T-helper 1 cell (primary cell): ENCODE measurements around the gene CFAP46.
"Not testable (repeated sequence)": the region's sequence is repeated elsewhere in the genome, so short reads cannot be mapped to it uniquely, and the experiment has no call there.

Experiments
- DNase-seq, 5 donors: peaks; one replicate each; pipeline ENCODE4 v3.0.0-alpha.2; 2012 to 2020

Gene CFAP46

GRCh38 chr10:132926777-132927650, 15.4 kb downstream of the CFAP46 start:
- DNase-seq: no peak

GRCh38 chr10:132926070-132926469, 16.3 kb downstream of the CFAP46 start:
- DNase-seq: no peak

- no peak for DNase-seq
Measured at GRCh38 chr10:132925614-132926013, 16.8 kb downstream of the CFAP46 start.

GRCh38 chr10:132925071-132925561, 17.3 kb downstream of the CFAP46 start:
- no peak for DNase-seq

GRCh38 chr10:132924046-132924952, 18.1 kb downstream of the CFAP46 start:
- DNase-seq: no peak

GRCh38 chr10:132923384-132923783, 19.0 kb downstream of the CFAP46 start:
- DNase-seq: not testable (repeated sequence)

GRCh38 chr10:132922872-132923271, 19.5 kb downstream of the CFAP46 start:
- no peak for DNase-seq

GRCh38 chr10:132921818-132922807, 20.3 kb downstream of the CFAP46 start:
- DNase-seq: no peak

- no peak for DNase-seq
Measured at GRCh38 chr10:132921086-132921485, 21.3 kb downstream of the CFAP46 start.

GRCh38 chr10:132920101-132920925, 22.1 kb downstream of the CFAP46 start:
- DNase-seq: no peak

GRCh38 chr10:132919374-132920100, 22.8 kb downstream of the CFAP46 start:
- no peak for DNase-seq

GRCh38 chr10:132918617-132919373, 23.6 kb downstream of the CFAP46 start:
- no peak for DNase-seq

GRCh38 chr10:132918264-132918616, 24.1 kb downstream of the CFAP46 start:
- no peak for DNase-seq

- DNase-seq: no peak
Measured at GRCh38 chr10:132916956-132917666, 25.3 kb downstream of the CFAP46 start.

- no peak for DNase-seq
Measured at GRCh38 chr10:132916421-132916841, 25.9 kb downstream of the CFAP46 start.

GRCh38 chr10:132915411-132915810, 27.0 kb downstream of the CFAP46 start:
- no peak for DNase-seq

- no peak for DNase-seq
Measured at GRCh38 chr10:132914732-132915131, 27.6 kb downstream of the CFAP46 start.

GRCh38 chr10:132913559-132914115, 28.7 kb downstream of the CFAP46 start:
- no peak for DNase-seq
